ENCODE data around the gene XAGE1A.
"Not testable (repeated sequence)": the region's sequence is repeated elsewhere in the genome, so short reads cannot be mapped to it uniquely, and the experiment has no call there.

XAGE1A gene

GRCh38 chrX:52495545-52496418, at the start of gene XAGE1A:
XAGE1A (plus strand) TSS chrX:52495808; CDS start chrX:52497362, 1,554 bp downstream.
- not testable (repeated sequence) for DNase-seq (ENCODE audit: low read depth in 2 of 3, low spot score in 1 of 3)

DNA sequence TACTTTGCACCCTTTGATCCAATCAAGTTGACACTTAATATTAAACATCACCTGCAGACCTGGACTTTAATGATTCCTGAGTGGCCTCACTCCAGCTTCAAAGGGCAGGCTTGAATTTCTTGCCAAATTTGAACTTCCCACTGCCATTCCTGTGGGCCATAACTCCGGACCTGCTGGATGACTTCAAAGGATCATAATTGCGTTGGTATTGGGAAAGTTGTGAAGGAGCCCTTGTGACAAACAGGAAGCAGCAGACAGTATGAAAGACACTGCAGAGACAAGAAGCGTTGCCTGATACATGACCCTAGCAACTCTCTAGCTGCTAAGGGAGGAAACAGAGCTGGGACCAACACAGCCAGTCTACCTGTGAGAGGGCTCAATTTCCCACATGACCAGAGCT, 43.6 kb upstream of the XAGE1A start:
- DNase-seq (ENCODE audit: low read depth in 2 of 3, low spot score in 1 of 3) = not testable (repeated sequence)

DNA sequence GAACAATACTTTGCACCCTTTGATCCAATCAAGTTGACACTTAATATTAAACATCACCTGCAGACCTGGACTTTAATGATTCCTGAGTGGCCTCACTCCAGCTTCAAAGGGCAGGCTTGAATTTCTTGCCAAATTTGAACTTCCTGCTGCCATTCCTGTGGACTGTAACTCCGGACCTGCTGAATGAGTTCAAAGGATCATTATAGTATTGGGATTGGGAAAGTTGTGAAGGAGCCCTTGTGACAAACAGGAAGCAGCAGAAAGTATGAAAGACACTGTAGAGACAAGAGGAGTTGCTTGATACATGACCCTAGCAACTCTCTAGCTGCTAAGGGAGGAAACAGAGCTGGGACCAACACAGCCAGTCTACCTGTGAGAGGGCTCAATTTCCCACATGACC, 24.3 kb upstream of the XAGE1A start:
- DNase-seq (ENCODE audit: low read depth in 2 of 3, low spot score in 1 of 3) = not testable (repeated sequence)

- DNase-seq (ENCODE audit: low read depth in 2 of 3, low spot score in 1 of 3) = not testable (repeated sequence)
Measured at GRCh38 chrX:52496419-52496772, 788 bp downstream of the XAGE1A start.

- not testable (repeated sequence) for DNase-seq (ENCODE audit: low read depth in 2 of 3, low spot score in 1 of 3)
Measured at GRCh38 chrX:52501362-52501761, 5.8 kb downstream of the XAGE1A start.

DNA sequence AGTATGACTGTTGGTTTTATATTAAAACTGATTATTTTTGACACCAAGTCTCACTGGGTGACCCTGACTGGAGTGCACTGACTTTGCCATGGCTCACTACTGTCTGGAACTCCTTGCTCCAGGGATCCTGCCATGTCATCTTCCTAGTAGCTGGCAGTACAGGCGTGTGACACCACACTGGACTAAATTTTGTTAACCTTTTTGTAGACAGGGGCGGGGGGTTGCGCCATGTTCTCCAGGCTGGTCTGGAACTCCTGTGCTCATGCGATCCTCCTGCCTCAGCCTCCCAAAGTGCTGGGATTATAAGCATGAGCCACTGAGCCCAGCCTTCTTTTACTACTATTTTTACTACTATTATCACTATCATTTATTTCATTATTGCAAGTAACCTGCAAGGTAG, 8.9 kb downstream of the XAGE1A start:
- no peak for DNase-seq (ENCODE audit: low read depth in 2 of 3, low spot score in 1 of 3)

DNA sequence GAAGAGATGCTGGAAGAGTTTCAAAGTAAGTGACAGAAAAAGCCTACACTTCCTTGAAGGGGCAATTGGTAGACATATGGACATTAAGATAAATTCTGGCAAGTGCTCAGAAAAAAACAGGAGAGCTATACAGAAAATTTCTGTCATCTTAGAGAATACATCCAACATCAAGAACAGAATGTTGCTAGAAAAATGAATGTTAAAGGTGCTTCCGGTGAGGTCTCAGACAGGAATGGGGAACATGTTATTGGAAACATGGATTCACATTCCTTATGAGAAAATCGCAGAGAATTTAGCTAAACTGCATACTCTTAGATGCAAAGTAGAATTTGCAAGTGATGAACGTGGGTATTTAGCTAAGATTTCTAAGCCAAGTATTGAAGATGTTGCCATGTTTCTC, 11.7 kb downstream of the XAGE1A start:
- no peak for DNase-seq (ENCODE audit: low read depth in 2 of 3, low spot score in 1 of 3)

DNA sequence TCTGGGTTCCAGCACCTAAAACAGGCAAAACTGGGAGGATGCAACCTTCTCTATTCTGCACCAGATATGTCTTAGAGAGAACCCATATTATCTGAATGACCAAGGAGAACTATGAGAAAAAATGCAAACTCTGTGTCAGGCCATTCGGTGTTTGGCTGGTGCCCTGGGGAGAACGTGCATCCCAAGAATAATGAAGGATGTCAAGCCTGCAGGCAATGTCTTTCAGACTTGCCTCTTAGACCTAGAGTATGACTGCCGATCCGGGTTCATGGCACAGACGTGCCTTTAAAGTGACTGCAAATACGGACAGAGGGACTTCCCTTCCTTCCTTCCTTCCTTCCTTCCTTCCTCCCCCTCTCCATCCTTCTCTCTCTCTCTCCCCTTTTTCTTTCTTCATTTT, 14.3 kb downstream of the XAGE1A start:
- DNase-seq (ENCODE audit: low read depth in 2 of 3, low spot score in 1 of 3) = no peak

DNA sequence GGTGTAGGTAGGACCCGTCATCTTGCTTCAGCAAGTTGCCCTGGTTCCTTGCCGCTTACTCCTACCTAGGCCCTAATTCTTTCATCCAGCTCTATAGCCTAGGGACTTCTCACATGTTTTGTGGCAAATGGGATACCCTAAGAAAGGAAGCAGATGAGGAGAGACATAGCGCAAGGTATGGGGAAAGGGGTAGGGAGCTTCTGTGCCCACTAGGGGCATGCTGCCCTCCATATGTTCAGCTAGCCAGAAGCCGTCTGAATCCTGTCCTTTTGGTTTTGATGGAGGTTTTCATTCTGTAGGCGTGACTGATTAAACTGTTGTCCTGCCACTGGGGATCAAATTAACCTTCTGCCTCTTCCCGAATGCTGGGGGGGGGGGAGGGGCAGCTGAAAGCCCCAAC, 15.5 kb downstream of the XAGE1A start:
- DNase-seq (ENCODE audit: low read depth in 2 of 3, low spot score in 1 of 3) = not testable (repeated sequence)

DNA sequence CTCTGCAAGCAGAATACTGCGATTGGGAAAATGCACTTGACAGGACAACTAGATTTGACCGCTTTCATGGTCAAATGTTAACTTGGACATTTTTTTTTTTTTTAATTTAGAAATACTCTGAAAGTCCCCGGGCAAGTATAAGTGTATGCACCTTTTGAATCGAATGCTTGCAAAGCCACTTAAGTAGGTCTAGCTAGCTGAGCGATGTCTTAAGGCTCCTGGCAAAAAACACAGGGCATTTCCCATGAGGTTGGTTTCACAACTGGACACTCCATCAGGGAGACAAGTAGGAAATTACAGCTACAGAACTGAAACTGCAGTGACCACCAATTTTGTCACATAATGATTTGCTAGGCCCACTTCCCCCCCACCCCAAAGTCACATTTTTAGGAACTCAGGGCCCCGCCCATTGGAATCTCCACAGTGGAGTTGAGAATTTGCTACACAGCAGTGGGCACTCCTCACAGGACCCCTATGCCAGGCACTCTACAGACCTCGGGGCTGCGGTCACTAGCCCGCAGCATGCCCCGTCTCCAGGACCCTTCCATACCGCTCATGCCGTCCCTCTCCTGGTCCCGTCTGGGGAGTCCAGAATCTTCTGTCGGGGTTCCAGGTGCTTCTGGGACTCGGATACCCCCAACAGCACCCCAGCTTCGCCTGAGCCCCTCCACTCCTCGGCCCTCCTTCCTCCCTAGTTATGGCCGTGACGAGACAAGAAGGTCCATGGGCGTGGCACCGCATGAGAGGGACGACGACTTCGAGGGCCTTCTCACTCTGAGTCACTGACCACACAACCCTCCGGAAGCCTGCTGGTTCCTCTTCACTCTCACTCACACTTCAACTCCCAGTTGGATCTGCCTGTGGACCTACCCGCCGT, 20.7 kb downstream of the XAGE1A start:
- DNase-seq (ENCODE audit: low read depth in 2 of 3, low spot score in 1 of 3) = not testable (repeated sequence)

DNA sequence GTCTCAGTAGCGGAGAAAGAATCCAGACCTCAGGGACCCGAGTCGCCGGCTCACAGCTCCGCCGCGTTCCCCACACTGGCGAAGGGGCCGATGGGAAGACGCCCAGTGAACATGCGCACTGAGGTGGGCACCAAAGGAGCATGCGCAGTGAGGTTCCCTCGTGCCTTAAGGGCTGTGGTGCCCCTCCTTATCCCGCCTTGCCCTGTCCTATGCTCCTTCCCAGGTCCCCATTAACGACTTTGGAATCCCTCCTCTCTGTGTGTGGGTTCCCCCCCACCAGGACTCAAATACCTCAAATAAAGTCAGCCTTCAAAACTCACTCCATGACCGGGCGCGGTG, 21.3 kb downstream of the XAGE1A start, which contains the start of gene XAGE1B:
Gene XAGE1B (minus strand): TSS at position 77 of the 339 bp plus-strand sequence. CDS start 1,536 bp downstream, outside the sequence.
- DNase-seq (ENCODE audit: low read depth in 2 of 3, low spot score in 1 of 3) = not testable (repeated sequence)

DNA sequence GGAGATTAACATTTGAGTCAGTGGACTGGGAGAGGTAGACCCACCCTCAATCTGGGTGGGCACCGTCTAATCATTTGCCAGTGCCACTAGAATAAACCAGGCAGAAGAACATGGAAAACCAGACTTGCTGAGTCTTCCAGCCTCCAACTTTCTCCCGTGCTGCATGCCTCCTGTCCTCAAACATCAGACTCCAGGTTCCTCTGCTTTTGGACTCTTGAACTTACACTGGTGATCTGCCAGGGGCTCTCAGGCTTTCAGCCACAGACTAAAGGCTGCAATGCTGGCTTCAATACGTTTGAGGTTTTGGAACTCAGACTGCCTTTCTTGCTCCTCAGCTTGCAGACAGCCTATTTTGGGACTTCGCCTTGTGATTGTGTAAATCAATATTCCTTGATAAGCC, 45.4 kb downstream of the XAGE1A start:
- DNase-seq (ENCODE audit: low read depth in 2 of 3, low spot score in 1 of 3) = not testable (repeated sequence)

- no peak for DNase-seq (ENCODE audit: low read depth in 2 of 3, low spot score in 1 of 3)
Measured at GRCh38 chrX:52542311-52542710, 46.7 kb downstream of the XAGE1A start.

GRCh38 chrX:52544147-52544840, 48.7 kb downstream of the XAGE1A start:
- no peak for DNase-seq (ENCODE audit: low read depth in 2 of 3, low spot score in 1 of 3)

GRCh38 chrX:52548769-52549168, 53.2 kb downstream of the XAGE1A start:
- not testable (repeated sequence) for DNase-seq (ENCODE audit: low read depth in 2 of 3, low spot score in 1 of 3)
